Measurements from ENCODE around the gene ALG1. TPM values are rescaled to one million over a fixed set of nuclear protein-coding genes. Genes with fewer than 3 reads are reported as not detected.
"Not testable (repeated sequence)": the region's sequence is repeated elsewhere in the genome, so short reads cannot be mapped to it uniquely, and the experiment has no call there.

Gene ALG1
- total RNA-seq, 2 donors from 2014 or later, result 27.7 to 51.3 TPM

DNA sequence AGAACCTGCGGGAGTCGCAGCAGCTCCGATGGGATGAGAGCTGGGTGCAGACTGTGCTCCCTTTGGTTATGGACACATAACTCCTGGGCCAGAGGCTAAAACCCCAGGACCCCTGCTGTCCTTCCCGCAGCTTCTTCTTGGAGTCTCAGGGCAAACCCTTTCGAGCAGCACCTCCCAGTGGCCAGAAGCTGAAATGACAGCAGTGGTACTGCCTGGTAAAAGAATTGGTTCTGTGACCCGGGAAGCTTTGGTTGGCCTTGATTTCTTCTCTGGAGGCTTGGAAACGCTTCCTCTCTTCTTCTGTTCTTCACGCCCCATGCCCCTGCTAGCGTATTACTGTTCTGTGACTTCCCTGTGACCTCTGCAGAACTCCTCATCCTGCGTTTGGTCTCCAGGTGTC is 13.2 kb downstream of the ALG1 start:
- peak; percentile 67 for DNase-seq
- TF ChIP-seq, protein P1, sequence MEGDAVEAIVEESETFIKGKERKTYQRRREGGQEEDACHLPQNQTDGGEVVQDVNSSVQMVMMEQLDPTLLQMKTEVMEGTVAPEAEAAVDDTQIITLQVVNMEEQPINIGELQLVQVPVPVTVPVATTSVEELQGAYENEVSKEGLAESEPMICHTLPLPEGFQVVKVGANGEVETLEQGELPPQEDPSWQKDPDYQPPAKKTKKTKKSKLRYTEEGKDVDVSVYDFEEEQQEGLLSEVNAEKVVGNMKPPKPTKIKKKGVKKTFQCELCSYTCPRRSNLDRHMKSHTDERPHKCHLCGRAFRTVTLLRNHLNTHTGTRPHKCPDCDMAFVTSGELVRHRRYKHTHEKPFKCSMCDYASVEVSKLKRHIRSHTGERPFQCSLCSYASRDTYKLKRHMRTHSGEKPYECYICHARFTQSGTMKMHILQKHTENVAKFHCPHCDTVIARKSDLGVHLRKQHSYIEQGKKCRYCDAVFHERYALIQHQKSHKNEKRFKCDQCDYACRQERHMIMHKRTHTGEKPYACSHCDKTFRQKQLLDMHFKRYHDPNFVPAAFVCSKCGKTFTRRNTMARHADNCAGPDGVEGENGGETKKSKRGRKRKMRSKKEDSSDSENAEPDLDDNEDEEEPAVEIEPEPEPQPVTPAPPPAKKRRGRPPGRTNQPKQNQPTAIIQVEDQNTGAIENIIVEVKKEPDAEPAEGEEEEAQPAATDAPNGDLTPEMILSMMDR (IDR thresholded peaks at IDR 0.05), result peak; percentile 57
- H3K27me3 ChIP-seq; H3K9me3 ChIP-seq; H3K4me1 ChIP-seq; intact Hi-C loops (cut with DNase I); H3K36me3 ChIP-seq; H3K9ac ChIP-seq (ENCODE audit: low read depth in 2 of 2, low read length in 2 of 2); H3K4me3 ChIP-seq; H3K27ac ChIP-seq: not testable (repeated sequence)

DNA sequence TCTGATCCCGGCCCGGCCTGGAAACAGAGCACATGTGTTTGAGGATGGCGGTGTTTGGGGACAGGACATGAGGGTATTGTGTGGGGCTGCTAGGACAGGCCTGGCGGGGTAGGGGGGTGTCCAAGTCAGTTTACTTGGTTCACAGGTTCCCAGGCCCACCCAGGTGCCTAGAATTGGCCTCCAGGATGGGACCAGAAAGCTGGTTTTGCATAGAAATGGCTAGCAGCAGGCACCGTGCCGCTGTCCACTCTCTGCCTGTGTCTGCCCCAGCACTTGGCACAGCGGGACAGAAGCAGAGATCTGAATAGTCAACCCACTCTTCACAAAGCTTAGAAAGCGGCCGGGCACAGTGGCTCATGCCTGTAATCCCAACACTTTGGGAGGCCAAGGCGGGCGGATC is 14.1 kb downstream of the ALG1 start:
- H3K9ac ChIP-seq (ENCODE audit: low read depth in 2 of 2, low read length in 2 of 2); H3K36me3 ChIP-seq; H3K4me1 ChIP-seq; H3K4me3 ChIP-seq; intact Hi-C loops (cut with DNase I); H3K9me3 ChIP-seq; DNase-seq; H3K27ac ChIP-seq; H3K27me3 ChIP-seq: not testable (repeated sequence)

DNA sequence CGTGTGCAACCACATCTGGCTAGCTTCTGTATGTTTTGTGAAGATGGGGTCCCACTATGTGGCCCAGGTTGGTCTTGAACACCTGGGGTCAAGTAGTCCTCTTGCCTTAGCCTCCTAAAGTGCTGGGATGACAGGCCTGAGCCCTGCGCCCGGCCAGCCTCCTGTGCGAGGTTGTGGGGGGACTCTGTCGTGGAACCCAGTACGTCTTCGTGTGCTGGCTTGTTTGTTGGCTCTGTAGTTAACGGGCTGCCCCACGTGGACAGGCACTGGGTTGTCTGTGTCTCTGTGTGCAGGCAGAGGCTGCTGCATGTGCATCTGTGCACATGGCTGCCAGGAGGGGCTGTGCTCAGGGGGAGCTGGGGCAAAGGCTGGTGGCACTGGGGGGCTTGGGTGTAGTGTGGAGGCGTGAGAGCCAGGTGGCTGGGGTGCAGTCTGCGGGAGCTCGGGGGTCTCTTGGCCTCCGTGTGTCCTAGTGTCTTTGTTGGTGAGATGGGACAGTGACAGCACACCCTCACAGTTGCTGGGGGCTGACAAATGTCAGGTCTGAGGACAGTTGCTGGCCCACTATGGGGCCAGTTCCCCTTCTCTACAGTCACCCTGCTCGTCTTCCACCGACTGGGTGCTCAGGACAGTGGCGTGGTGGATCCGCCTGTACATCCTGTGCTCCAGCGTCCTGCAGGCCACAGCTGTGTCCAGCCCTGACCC is 16.6 kb downstream of the ALG1 start:
- DNase-seq; H3K9me3 ChIP-seq; H3K27me3 ChIP-seq; H3K27ac ChIP-seq; H3K4me3 ChIP-seq; intact Hi-C loops (cut with DNase I); H3K4me1 ChIP-seq; H3K36me3 ChIP-seq; H3K9ac ChIP-seq (ENCODE audit: low read depth in 2 of 2, low read length in 2 of 2): not testable (repeated sequence)

DNA sequence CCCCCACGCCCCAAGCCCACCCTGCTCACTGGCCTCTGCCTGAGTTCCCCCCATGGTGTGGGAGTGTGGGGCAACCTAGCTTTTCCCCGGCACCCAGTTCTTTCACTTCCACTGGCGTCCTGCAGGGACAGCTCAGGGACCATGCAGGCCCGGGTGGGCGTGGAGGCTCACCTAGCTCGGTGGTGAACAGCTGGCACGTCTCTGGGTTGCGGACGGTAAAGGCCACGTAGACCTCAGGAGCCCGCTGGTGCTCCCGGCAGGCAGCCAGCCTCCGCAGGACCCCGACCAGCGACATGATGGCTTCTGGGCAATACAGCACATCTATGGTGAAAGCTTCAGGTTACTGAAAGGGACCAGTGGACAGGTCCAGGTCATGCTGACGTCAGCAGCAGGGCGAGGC is 17.3 kb downstream of the ALG1 start:
- DNase-seq; H3K36me3 ChIP-seq; H3K9me3 ChIP-seq; H3K27me3 ChIP-seq; H3K4me3 ChIP-seq; H3K9ac ChIP-seq (ENCODE audit: low read depth in 2 of 2, low read length in 2 of 2); H3K4me1 ChIP-seq; H3K27ac ChIP-seq; intact Hi-C loops (cut with DNase I): not testable (repeated sequence)

DNA sequence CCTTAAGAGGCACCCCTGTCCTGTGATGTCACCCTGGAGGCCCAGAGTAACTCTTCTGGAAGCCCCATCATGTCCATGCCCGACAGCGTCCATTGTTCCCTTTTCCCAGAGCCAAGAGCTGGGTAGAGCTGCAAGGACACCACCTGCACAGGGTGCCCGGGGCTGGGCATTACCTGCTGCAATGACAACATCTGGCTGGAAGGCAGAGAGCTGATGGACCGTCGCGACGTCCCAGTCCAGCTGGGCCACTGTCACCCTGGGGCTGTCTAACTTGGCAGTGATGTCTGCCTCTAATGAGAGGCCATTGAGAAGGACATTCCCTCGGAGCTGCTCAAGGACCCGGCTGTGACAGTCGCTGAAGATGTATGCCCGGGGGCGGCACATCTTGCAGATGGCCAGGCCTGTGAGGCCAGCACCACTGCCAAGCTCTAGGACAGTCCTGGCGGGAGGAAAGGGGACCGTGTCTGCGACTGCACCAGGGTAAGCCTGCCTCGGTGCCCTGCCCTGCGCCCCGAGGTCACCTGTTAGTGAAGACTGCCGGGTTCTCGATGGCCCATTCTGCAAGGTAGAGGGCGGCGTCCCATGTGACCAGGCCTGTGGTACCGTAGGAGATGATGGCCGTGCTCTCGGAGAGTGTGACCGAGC is 18.4 kb downstream of the ALG1 start:
- H3K9ac ChIP-seq (ENCODE audit: low read depth in 2 of 2, low read length in 2 of 2); H3K9me3 ChIP-seq; H3K27ac ChIP-seq; H3K27me3 ChIP-seq; H3K4me1 ChIP-seq; H3K36me3 ChIP-seq; H3K4me3 ChIP-seq; intact Hi-C loops (cut with DNase I); DNase-seq: not testable (repeated sequence)

DNA sequence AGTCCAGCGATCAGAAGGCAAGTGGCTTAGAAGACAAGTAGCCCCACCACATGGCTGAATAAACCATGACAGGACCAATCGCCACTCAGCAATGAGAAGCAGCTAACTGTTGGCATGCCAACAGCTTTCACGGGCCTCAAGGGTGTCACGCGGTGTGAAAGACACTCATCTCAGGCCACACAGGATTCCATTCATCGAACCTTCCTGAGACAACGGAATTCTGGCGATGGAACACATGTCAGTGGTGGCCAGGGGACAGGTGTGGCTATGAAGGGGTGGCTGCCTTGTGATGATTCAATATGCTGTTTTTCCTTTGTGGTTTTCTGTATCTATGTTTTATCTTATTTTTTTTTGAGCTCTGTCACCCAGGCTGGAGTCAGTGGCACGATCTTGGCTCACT is 18.9 kb downstream of the ALG1 start:
- intact Hi-C loops (cut with DNase I); H3K36me3 ChIP-seq: not testable (repeated sequence)

DNA sequence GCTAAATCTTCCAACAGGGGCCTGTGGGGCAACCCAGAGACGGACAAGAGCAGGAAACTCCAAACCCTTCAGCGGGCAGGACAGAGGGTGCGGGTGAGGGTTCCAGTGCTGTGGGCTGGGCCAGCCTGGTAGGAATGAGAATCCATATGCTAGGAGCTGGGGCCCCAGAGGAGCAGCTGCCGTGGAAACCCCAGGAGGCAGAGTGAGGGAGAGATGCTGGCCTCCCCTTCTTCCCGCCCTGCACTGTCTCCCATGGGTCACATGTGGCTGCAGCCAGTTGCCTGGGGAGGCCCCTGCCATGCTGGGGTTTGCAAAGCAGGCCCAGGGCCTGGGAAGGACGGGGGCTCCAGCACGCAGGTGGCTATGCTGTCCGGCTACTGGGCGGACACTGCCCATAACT is 21.4 kb downstream of the ALG1 start:
- intact Hi-C loops (cut with DNase I); H3K4me3 ChIP-seq; H3K27ac ChIP-seq; H3K9me3 ChIP-seq; H3K36me3 ChIP-seq; H3K4me1 ChIP-seq; H3K27me3 ChIP-seq; H3K9ac ChIP-seq (ENCODE audit: low read depth in 2 of 2, low read length in 2 of 2); DNase-seq: not testable (repeated sequence)

More for the DNA sequence above, 18.9 kb downstream of the ALG1 start:
- DNase-seq; H3K27me3 ChIP-seq; H3K9me3 ChIP-seq; H3K9ac ChIP-seq (ENCODE audit: low read depth in 2 of 2, low read length in 2 of 2); H3K4me3 ChIP-seq; H3K4me1 ChIP-seq; H3K27ac ChIP-seq: not testable (repeated sequence)

DNA sequence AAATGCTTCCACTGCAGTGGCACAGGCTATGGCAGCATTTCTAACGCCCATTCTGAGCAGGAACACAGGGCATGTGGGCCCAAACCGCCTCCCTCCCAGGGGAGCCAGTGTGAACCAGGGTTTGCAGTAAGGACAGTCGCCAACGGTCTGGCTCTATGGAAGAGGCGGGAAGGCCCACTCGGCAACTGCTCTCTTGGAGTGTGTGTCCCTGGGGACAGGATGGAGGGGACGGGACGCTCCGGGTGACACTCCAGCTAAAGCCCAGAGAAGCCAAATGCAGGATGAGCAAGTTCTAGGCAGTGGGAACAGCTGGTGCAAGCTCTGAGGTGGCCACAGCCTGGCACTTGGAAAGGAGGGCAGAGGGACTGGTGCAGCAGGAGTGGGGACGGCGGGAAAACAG is 22.1 kb downstream of the ALG1 start:
- H3K27ac ChIP-seq; H3K9me3 ChIP-seq; H3K27me3 ChIP-seq; H3K4me1 ChIP-seq; H3K9ac ChIP-seq (ENCODE audit: low read depth in 2 of 2, low read length in 2 of 2); H3K4me3 ChIP-seq; H3K36me3 ChIP-seq; DNase-seq; intact Hi-C loops (cut with DNase I): not testable (repeated sequence)

DNA sequence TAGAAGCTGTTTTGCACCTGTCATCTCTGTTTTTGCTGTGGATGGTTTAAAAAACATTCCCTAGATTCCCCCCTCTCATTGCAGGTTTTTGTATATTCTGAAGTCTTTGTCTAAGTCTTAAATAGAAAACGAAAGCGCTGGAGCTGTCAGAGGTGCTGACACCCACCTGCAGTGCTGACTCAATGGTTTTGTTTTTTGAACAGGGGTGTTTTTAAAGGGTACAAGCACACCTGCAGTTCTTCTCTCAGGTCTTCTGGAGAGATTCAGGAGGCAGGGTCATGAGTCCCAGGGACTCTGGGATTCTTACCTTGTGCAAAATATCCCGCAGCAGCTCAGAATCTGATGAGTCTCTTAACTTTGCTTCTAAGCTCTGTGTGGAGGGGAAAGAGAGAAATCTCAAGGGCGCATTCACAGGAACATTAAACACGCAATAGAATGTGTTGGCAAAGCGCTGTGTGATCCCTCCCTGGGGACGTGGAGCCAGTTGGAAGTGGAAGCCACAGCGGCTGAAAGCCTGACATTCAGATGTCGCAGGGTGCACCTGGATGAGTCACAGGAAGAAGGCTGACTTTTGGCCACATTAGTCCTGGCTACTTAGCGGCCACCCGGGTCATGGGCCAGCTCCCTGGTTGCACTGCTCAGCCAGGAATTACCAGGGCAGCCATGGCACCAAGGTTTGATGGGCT is 23.6 kb downstream of the ALG1 start:
- DNase-seq; intact Hi-C loops (cut with DNase I); H3K9me3 ChIP-seq; H3K27ac ChIP-seq; H3K9ac ChIP-seq (ENCODE audit: low read depth in 2 of 2, low read length in 2 of 2); H3K27me3 ChIP-seq; H3K4me1 ChIP-seq; H3K4me3 ChIP-seq; H3K36me3 ChIP-seq: not testable (repeated sequence)

DNA sequence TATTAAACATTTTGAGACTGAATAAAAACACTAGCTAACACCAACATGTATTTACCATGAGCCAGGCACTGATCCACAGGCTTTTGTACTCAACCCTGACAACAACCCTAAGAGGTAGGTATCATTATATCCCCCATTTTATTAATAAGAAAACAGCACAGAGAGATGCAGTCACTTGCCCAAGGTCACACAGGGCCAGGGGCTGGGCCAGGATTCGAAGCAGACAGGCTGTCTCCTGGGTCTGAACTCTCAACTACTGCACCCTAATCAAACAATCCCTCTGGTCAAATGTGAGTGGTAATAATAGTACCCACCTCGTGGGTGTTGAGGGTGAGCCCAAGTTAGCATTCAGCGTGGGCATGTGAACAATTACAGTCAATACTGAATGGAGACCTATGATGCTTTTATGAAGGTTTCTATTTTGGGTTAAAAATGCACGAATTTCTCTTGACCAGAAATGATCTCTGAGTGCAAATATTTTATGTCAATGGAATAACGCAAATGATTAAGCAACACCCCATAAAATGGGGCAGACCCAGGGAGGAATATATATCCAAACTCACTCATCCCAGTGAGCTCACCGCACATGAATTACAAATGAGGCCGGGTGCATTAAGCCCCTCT is 24.9 kb downstream of the ALG1 start:
- H3K4me3 ChIP-seq, result peak overlapping the region; percentile 92
- H3K27me3 ChIP-seq; H3K27ac ChIP-seq; DNase-seq; H3K9me3 ChIP-seq; H3K36me3 ChIP-seq; intact Hi-C loops (cut with DNase I); H3K4me1 ChIP-seq: not testable (repeated sequence)
- peak overlapping the region in 1 of 2 donors; percentile 69 for H3K9ac ChIP-seq (ENCODE audit: low read depth in 2 of 2, low read length in 2 of 2)

DNA sequence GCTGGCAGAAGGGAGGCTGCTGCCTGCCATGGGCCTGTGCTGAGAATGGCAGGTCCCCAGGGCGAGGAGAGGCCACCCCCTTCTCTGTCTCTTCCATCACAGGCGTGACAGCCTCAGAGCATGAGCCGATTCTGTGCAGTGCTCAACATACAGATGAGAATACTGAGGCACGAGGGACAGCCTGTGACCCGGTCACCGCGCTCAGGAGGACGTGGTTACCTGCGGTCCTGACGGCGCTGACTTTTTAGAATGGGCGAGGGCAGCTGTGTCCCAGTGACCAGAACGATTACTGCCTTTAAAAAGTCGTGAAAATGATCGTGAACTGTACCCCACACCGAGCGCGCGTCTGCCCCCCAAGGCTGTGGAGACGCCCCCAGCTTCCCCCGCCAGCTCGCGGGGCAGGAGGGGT is 25.4 kb downstream of the ALG1 start:
- peak overlapping the region; percentile 53 for H3K27ac ChIP-seq
- peak; percentile 35 for DNase-seq
- H3K36me3 ChIP-seq, result not testable (repeated sequence)

More for the DNA sequence above, 25.4 kb downstream of the ALG1 start:
- intact Hi-C loops (cut with DNase I); H3K4me1 ChIP-seq; H3K9me3 ChIP-seq; H3K27me3 ChIP-seq: not testable (repeated sequence)
- Histone ChIP-seq H3K4me3 (peak overlapping the region; percentile 92), H3K9ac (ENCODE audit: low read depth in 2 of 2, low read length in 2 of 2) (peak overlapping the region; percentile 58 to 69)

Measured in colonic mucosa (tissue), 4 donors.